GM18858 (cell line): Measurements from ENCODE around the gene CLEC4M.

Source experiments
- ATAC-seq: cut with Tn5 transposase; IDR thresholded peaks from one replicate; pipeline ENCODE4 v1.9.1; 2021; ENCODE audit not compliant: unreplicated experiment

Gene CLEC4M

GRCh38 chr19:7762719-7763293, at the start of gene CLEC4M:
Gene CLEC4M (plus strand): TSS chr19:7763243. CDS start chr19:7763267, 24 bp downstream.
- ATAC-seq: no peak

- ATAC-seq: no peak
Measured at GRCh38 chr19:7715671-7716070, 47.4 kb upstream of the CLEC4M start.

- ATAC-seq: no peak
Measured at GRCh38 chr19:7716762-7717161, 46.3 kb upstream of the CLEC4M start.

GRCh38 chr19:7718668-7719067, 44.4 kb upstream of the CLEC4M start:
- no peak for ATAC-seq

GRCh38 chr19:7720351-7720750, 42.7 kb upstream of the CLEC4M start:
- no peak for ATAC-seq

GRCh38 chr19:7722231-7722651, 40.8 kb upstream of the CLEC4M start:
- ATAC-seq: no peak

- no peak for ATAC-seq
Measured at GRCh38 chr19:7725791-7726190, 37.3 kb upstream of the CLEC4M start.

GRCh38 chr19:7729211-7729610, 33.8 kb upstream of the CLEC4M start:
- no peak for ATAC-seq

GRCh38 chr19:7729831-7730285, 33.2 kb upstream of the CLEC4M start:
- ATAC-seq: no peak

- ATAC-seq: no peak
Measured at GRCh38 chr19:7730286-7731217, 32.5 kb upstream of the CLEC4M start.

- no peak for ATAC-seq
Measured at GRCh38 chr19:7731218-7731595, 31.8 kb upstream of the CLEC4M start.

- ATAC-seq: no peak
Measured at GRCh38 chr19:7731615-7732014, 31.4 kb upstream of the CLEC4M start.

GRCh38 chr19:7732045-7732444, 31.0 kb upstream of the CLEC4M start, which contains the start of gene CLEC4G:
Gene CLEC4G (minus strand): TSS chr19:7732110. CDS start chr19:7732102, 8 bp downstream.
- no peak for ATAC-seq

GRCh38 chr19:7733376-7733775, 29.7 kb upstream of the CLEC4M start:
- no peak for ATAC-seq

- no peak for ATAC-seq
Measured at GRCh38 chr19:7734220-7735203, 28.5 kb upstream of the CLEC4M start.

GRCh38 chr19:7736148-7736547, 26.9 kb upstream of the CLEC4M start:
- ATAC-seq: no peak

GRCh38 chr19:7737215-7737614, 25.8 kb upstream of the CLEC4M start:
- no peak for ATAC-seq

GRCh38 chr19:7738023-7738422, 25.0 kb upstream of the CLEC4M start:
- no peak for ATAC-seq

- ATAC-seq: no peak
Measured at GRCh38 chr19:7739211-7739755, 23.8 kb upstream of the CLEC4M start.

- ATAC-seq: no peak
Measured at GRCh38 chr19:7739801-7740681, 23.0 kb upstream of the CLEC4M start.
